Ovary (tissue), 3 donors: Measurements from ENCODE around the gene TPSD1.
"Not testable (repeated sequence)": the region's sequence is repeated elsewhere in the genome, so short reads cannot be mapped to it uniquely, and the experiment has no call there.

Source experiments
- EP300 ChIP-seq: sonication (generic); formaldehyde crosslinking; IDR thresholded peaks from one replicate; pipeline ENCODE4 v1.6.1; 2017; ENCODE audit warnings: antibody characterized with exemption
- TF ChIP-seq, protein P1 (sequence below), 3 donors: fragments of 450-650 bp in 2 of 3; fragments of 200-600 bp in 1 of 3; IDR thresholded peaks; one replicate each; pipeline versions ENCODE4 v1.5.1 to v1.8.0; 2016 to 2022; ENCODE audit warnings: antibody characterized with exemption in 3 of 3, mild to moderate bottlenecking in 1 of 3
- donor health status: DM: no; HTN: no; CAD: no.

DNA sequence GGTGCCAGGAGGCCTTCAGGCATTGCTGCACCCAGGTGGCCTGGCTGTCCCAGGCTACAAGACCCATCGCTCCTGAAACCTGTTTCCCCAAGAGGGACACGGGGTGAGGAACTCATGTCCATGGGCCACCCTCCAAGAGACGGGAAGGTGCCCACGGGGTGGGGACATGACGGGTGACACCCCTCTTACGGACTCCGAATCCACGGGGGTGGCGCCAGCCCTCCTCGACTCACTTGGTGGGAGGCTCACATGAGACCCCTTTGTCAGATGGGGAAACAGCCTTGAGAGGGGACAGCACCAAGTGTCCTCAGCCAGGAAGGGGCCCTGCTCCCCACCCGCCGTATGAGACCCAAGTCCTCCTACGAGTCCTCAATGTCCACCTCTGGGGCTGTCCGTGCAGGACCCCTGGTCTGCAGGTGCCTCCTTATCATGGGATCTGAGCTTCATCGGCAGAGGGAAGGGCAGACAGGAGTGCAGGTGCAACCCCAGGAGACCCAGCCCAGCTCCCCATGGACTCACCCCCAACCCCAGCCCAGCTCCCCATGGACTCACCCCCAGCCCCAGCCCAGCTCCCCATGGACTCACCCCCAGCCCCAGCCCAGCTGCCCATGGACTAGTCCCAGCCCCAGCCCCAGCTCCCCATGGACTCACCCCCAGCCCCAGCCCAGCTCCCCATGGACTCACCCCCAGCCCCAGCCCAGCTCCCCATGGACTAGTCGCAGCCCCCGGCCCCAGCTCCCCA lies 25.2 kb upstream of the TPSD1 start:
- not testable (repeated sequence) for TF ChIP-seq EP300
- TF ChIP-seq, protein P1, sequence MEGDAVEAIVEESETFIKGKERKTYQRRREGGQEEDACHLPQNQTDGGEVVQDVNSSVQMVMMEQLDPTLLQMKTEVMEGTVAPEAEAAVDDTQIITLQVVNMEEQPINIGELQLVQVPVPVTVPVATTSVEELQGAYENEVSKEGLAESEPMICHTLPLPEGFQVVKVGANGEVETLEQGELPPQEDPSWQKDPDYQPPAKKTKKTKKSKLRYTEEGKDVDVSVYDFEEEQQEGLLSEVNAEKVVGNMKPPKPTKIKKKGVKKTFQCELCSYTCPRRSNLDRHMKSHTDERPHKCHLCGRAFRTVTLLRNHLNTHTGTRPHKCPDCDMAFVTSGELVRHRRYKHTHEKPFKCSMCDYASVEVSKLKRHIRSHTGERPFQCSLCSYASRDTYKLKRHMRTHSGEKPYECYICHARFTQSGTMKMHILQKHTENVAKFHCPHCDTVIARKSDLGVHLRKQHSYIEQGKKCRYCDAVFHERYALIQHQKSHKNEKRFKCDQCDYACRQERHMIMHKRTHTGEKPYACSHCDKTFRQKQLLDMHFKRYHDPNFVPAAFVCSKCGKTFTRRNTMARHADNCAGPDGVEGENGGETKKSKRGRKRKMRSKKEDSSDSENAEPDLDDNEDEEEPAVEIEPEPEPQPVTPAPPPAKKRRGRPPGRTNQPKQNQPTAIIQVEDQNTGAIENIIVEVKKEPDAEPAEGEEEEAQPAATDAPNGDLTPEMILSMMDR (IDR thresholded peaks at IDR 0.05), result not testable (repeated sequence)
